Measurements from ENCODE around the gene ROR1.

The ROR1 gene

GRCh38 chr1:63859480-63860275 lies 85.9 kb downstream of the ROR1 start:
- Histone ChIP-seq H3K36me3 (no peaks in the 10 kb centered on the region), H3K27me3 (no peaks in the 10 kb centered on the region), H3K4me1 (ENCODE audit: control insufficient read depth in 1 of 2, insufficient read depth in 1 of 2, low read depth in 1 of 2, low read length in 1 of 2) (no peaks in the 10 kb centered on the region), H3K4me3 (ENCODE audit: low read depth in 1 of 2, low read length in 1 of 2) (no peak overlapping the region), H3K27ac (no peak overlapping the region), H3K9me3 (no peaks in the 10 kb centered on the region)
- no peak for TF ChIP-seq CTCF (IDR thresholded peaks at IDR 0.05)

DNA sequence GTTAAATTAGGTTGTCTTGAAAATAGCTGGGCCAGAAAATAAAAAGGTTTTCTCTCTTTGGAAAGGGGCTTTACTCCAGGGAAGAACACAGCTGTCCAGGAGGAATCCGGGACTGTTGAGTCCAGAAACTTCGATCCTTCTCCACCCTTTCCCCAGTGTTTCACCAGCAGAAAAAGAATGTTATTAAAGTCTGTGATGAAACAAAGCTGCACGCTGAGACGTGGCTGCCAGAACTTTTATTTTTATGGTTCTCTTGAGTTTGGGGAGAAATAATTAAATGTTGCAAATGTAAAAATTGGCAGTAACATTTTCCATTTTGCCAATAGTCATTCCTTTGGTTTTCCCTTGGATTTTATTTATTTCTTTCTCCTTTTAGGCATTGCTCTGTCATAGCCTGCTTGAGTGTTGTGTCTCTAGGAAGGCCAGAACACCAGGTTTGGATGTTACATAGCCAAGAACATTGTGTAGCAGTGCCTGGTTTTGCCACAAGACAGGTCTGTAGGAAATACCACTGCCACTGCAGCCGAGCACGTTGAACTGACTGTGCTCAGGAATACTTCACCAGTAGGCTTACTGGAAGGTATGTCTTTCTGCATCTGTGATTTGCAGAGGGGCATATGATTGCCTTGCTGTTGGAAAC lies 87.4 kb downstream of the ROR1 start:
- TF ChIP-seq CTCF (IDR thresholded peaks at IDR 0.05) = no peak
- H3K9me3 ChIP-seq = no peaks in the 10 kb centered on the region
- H3K27ac ChIP-seq = no peak overlapping the region
- no peak overlapping the region for H3K4me3 ChIP-seq (ENCODE audit: low read depth in 1 of 2, low read length in 1 of 2)
- no peaks in the 10 kb centered on the region for H3K4me1 ChIP-seq (ENCODE audit: control insufficient read depth in 1 of 2, insufficient read depth in 1 of 2, low read depth in 1 of 2, low read length in 1 of 2)
- no peaks in the 10 kb centered on the region for H3K36me3 ChIP-seq
- H3K27me3 ChIP-seq = no peaks in the 10 kb centered on the region

DNA sequence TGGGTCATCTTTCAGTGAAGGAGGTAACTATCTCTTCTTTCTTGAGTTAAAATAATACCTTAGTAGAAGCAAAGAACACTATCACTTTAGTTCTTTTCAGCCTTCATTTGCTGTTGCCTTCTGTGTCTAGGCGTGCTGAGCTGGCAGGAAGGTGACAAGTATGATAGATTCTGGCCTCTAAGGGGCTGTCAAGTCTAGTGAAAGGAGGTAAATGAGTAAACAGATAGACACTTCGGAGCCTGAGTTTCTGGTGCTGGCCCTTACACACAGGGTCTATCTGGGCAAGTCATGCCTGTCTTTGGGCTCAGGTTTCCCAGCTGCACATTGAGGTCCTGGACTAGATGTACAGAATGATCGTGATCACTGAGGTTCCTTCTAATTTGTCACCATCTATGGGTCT lies 89.3 kb downstream of the ROR1 start:
- Histone ChIP-seq H3K4me3 (ENCODE audit: low read depth in 1 of 2, low read length in 1 of 2) (no peak overlapping the region), H3K36me3 (no peaks in the 10 kb centered on the region), H3K9me3 (no peaks in the 10 kb centered on the region), H3K27me3 (no peaks in the 10 kb centered on the region), H3K27ac (no peak overlapping the region), H3K4me1 (ENCODE audit: control insufficient read depth in 1 of 2, insufficient read depth in 1 of 2, low read depth in 1 of 2, low read length in 1 of 2) (no peaks in the 10 kb centered on the region)
- no peak for TF ChIP-seq CTCF (IDR thresholded peaks at IDR 0.05)

GRCh38 chr1:63864224-63864641 lies 90.4 kb downstream of the ROR1 start:
- no peak for TF ChIP-seq CTCF (IDR thresholded peaks at IDR 0.05)
- no peaks in the 10 kb centered on the region for H3K36me3 ChIP-seq
- H3K9me3 ChIP-seq = no peaks in the 10 kb centered on the region
- no peak overlapping the region for H3K4me3 ChIP-seq (ENCODE audit: low read depth in 1 of 2, low read length in 1 of 2)
- H3K27ac ChIP-seq = no peak overlapping the region
- H3K4me1 ChIP-seq (ENCODE audit: control insufficient read depth in 1 of 2, insufficient read depth in 1 of 2, low read depth in 1 of 2, low read length in 1 of 2) = no peaks in the 10 kb centered on the region
- no peaks in the 10 kb centered on the region for H3K27me3 ChIP-seq

- H3K9me3 ChIP-seq = no peaks in the 10 kb centered on the region
- no peaks in the 10 kb centered on the region for H3K4me1 ChIP-seq (ENCODE audit: control insufficient read depth in 1 of 2, insufficient read depth in 1 of 2, low read depth in 1 of 2, low read length in 1 of 2)
- no peak for TF ChIP-seq CTCF (IDR thresholded peaks at IDR 0.05)
- no peaks in the 10 kb centered on the region for H3K27me3 ChIP-seq
- H3K4me3 ChIP-seq (ENCODE audit: low read depth in 1 of 2, low read length in 1 of 2) = no peak overlapping the region
- no peaks in the 10 kb centered on the region for H3K36me3 ChIP-seq
- no peak overlapping the region for H3K27ac ChIP-seq
Measured at GRCh38 chr1:63865561-63865960, 91.7 kb downstream of the ROR1 start.

All from neutrophil (primary cell).